GM18520 (cell line): ENCODE measurements around the gene ZNF639.
A peak's percentile ranks its signal among the peaks of the same experiment; 100 is the strongest.

Experiments
- ATAC-seq: cut with Tn5 transposase; IDR thresholded peaks from one replicate; pipeline ENCODE4 v1.9.1; 2021; ENCODE audit not compliant: unreplicated experiment

The ZNF639 gene

DNA sequence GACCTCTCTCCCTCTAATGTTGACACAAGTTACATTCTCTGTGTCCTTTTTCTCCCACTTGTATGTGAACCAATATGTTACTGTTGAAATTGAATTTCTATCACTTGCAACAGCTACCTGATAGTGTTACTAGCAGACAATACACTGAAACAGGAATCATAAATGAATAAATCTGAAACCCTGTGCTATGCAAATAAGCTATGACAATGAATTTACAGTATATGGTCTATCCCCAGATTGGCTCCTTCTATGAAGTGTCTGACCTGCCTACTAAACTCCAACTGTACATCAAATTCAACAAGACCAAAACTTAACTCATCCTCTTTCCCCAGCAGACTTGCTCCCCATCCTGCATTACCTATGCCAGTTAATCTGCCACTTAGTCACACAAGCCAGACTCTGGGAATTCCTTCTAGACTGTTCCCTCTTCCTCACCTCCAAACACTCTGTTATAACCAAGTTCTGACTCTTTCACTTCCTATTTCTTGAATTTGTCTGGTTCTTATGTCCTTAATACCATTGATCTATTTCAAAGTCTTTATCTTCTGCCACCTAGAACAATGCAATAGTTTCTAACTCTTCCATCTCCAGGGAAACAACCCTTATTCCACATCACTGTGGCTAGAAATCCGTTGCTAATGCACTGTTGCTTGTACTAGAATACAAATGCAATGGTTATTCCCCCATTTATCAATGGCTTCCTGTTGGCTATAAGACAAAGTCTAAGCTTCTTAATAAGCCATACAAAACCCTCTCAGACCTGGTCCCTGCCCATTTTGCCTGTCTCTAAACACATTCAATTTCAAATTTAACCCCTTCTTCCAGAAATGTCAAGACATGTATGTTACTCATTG is 13.4 kb upstream of the ZNF639 start:
- peak; percentile 95 for ATAC-seq

GRCh38 chr3:179318876-179319275 is 4.0 kb upstream of the ZNF639 start:
- ATAC-seq, result no peak

GRCh38 chr3:179321668-179322285 is 1.1 kb upstream of the ZNF639 start:
- ATAC-seq, result no peak

- peak; percentile 25 for ATAC-seq
Observed at GRCh38 chr3:179323197-179324110, 623 bp downstream of the ZNF639 start.

DNA sequence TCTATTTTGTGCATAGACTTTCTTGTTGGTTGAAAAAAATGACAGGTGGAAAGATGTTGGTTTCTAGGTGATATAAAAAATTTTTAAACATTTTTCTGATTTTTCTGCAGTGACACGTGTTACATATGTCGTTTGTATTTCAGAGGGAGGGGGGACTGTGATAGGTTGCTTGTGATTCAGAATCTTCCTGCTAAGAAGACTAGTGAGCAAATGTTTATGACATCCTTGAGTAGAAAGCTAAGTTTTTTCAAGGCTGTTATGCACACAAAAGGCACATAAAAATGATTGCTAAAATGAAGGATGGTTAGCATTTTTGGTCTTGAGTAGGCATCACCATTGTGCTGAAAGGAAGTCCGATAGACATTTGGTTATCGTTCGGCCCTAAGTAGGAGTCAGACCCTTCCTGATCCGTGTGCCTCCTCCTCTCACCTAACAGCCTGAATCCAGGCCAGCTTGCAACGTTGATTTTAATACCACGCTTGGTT is 1.5 kb downstream of the ZNF639 start:
- ATAC-seq, result no peak

- ATAC-seq, result no peak
Observed at GRCh38 chr3:179330438-179330837, 7.6 kb downstream of the ZNF639 start.

GRCh38 chr3:179332240-179332639 is 9.4 kb downstream of the ZNF639 start:
- no peak for ATAC-seq

GRCh38 chr3:179333084-179333483 is 10.3 kb downstream of the ZNF639 start:
- ATAC-seq, result no peak

- no peak for ATAC-seq
Observed at GRCh38 chr3:179336345-179336929, 13.6 kb downstream of the ZNF639 start.

GRCh38 chr3:179347345-179348194 is 24.7 kb downstream of the ZNF639 start, which contains the start of gene MFN1:
TSS of gene MFN1 (plus strand) at chr3:179347709. CDS start at chr3:179348852, 1,143 bp downstream.
- ATAC-seq, result peak; percentile 90

GRCh38 chr3:179348325-179349013 is 25.6 kb downstream of the ZNF639 start:
- ATAC-seq, result peak; percentile 71

DNA sequence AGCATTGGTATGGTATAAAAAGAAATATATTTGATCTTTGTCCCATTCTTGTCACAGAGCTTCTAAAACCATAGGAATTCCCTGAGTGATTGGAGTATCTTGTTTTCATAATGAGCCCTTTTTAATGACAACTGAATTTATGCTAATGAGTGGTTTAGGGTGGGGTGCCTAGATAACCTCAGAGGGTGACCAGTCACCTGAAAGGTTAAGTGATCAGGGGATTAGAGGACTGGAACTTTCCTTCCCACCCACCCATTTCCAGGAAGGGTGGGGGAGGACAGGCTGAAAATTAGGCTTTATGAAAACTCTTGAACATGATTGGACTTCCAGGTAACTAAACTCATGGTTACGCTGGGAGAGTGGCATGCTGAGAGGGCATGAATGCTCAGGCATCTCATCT is 33.2 kb downstream of the ZNF639 start:
- ATAC-seq, result no peak

- ATAC-seq, result no peak
Observed at GRCh38 chr3:179363332-179363731, 40.5 kb downstream of the ZNF639 start.

GRCh38 chr3:179369621-179370020 is 46.8 kb downstream of the ZNF639 start:
- ATAC-seq, result no peak

DNA sequence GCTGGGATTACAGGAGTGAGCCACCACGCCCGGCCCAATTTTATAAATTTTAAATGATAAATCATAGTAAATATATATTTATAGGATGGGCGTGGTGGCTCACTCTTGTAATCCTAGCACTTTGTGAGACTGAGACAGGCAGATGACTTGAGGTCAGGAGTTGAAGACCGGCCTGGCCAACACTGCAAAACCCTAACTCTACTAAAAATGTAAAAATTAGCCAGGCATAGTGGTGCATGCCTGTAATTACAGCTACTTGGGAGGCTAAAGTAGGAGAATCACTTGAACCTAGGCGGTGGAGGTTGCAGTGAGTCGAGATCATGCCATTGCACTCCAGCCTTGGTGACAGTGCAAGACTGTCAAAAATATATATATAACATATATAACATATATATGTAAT is 51.1 kb downstream of the ZNF639 start:
- no peak for ATAC-seq

DNA sequence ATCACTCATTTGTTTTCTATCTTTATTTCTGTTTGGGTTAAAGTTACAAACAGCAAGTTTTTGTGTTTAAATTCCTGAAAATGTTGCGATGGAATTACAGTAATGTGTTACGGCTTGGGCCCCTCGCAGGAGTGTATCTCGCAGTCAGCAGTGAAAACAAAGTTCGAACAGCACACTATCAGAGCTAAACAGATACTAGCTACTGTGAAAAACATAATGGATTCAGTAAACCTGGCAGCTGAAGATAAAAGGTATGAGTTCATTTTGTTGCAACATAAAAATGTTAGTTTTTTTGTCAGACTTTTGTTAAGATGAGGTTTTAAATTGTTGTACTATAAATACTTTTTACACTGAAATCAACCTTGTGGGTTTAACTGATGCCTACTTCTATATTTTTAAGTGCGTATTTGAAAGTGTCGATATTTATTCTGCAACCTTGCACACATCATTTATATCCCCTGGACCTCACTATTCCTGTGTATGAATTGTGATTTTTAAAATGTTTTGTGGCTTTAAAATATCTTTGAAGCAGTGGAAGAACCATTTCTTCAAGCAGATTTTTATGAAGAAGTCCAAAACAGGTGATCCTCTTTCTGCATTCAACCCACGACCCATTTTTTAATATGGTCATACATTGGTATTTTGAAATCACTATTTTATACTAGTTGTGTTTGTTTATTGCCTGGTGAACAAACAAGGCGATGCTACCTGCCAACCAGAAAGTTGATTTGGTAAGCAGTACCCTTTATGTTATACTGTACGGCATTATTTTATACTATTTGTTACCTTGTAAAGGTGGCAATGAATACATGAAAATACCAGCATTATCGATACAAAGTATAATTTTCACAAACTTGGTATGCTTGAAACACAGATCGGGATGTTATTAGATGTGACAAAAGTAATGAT is 52.5 kb downstream of the ZNF639 start:
- ATAC-seq, result no peak

DNA sequence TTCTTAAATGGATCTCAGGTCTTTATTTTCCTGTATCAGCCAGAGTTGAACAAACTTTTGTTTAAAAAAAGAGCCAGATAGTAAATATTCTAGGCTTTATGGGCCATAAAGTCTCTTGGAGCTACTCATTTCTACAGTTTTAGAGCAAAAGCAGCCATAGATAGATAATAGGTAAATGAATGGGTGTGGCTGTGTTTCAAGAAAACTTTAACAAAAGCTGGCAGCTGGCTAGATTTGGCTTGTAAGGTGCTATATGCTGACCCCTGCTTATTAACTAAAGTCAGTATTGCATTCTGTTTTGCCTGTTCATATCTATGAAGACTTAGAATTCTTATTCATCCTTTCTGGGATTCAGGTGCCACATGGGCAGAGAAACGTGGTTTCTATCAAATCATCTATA is 53.6 kb downstream of the ZNF639 start:
- no peak for ATAC-seq
